Mesenchymal stem cell (in vitro differentiated cells and primary cell): ENCODE results near the gene TRIO.

Source experiments
- DNase-seq: peaks from one replicate; pipeline ENCODE4 v3.0.0-alpha.2; 2013
- H2AFZ ChIP-seq: one replicate; pipeline ENCODE4 v1.6.1; 2013; ENCODE audit warnings: low read depth, mild to moderate bottlenecking, control low read depth, inconsistent platforms, low read length, moderate library complexity
- H2AK5ac ChIP-seq: 2 replicates; pipeline ENCODE4 v1.6.1; 2013; ENCODE audit warnings: low read length, moderate library complexity, mild to moderate bottlenecking, inconsistent platforms; ENCODE audit not compliant: severe bottlenecking
- H2BK120ac ChIP-seq: one replicate; pipeline ENCODE4 v1.6.1; 2013; ENCODE audit warnings: low read depth, mild to moderate bottlenecking, inconsistent platforms, low read length, moderate library complexity
- H2BK12ac ChIP-seq, 2 experiments: one replicate each; pipeline ENCODE4 v1.6.1; 2013; ENCODE audit warnings: inconsistent platforms in 2 of 2, low read length in 2 of 2, mild to moderate bottlenecking in 2 of 2, moderate library complexity in 2 of 2, control low read depth in 1 of 2
- H2BK15ac ChIP-seq: one replicate; pipeline ENCODE4 v1.6.1; 2013; ENCODE audit warnings: mild to moderate bottlenecking, low read depth, inconsistent platforms; ENCODE audit not compliant: poor library complexity, severe bottlenecking
- H2BK5ac ChIP-seq: 2 replicates; pipeline ENCODE4 v1.6.1; 2013; ENCODE audit warnings: low read depth, mild to moderate bottlenecking, low read length, control low read depth, inconsistent platforms; ENCODE audit not compliant: poor library complexity, severe bottlenecking
- H3K14ac ChIP-seq, 2 experiments: one replicate each; pipeline ENCODE4 v1.6.1; 2013; ENCODE audit warnings: inconsistent platforms in 2 of 2, low read length in 2 of 2, control low read depth in 1 of 2, mild to moderate bottlenecking in 1 of 2, moderate library complexity in 1 of 2
- H3K18ac ChIP-seq, 2 experiments: one replicate each; pipeline ENCODE4 v1.6.1; 2013; ENCODE audit warnings: inconsistent platforms in 2 of 2, low read length in 2 of 2, control low read depth in 1 of 2, low read depth in 1 of 2, mild to moderate bottlenecking in 1 of 2
- H3K23ac ChIP-seq, 2 experiments: one replicate each; pipeline ENCODE4 v1.6.1; 2013; ENCODE audit warnings: inconsistent platforms in 2 of 2, low read length in 2 of 2, mild to moderate bottlenecking in 2 of 2, moderate library complexity in 2 of 2, control low read depth in 1 of 2
- H3K27ac ChIP-seq: 2 replicates; pipeline ENCODE4 v1.5.1; 2013; ENCODE audit warnings: mild to moderate bottlenecking, moderate library complexity, low read length, control low read depth, inconsistent platforms; ENCODE audit not compliant: poor library complexity, severe bottlenecking
- H3K27me3 ChIP-seq, 2 experiments: 2 replicates each; pipeline versions ENCODE4 v1.6.1 to v1.7.0; 2013; ENCODE audit warnings: low read length in 2 of 2, mild to moderate bottlenecking in 2 of 2, moderate library complexity in 2 of 2, control low read depth in 1 of 2, inconsistent platforms in 1 of 2; ENCODE audit not compliant: control insufficient read depth in 1 of 2, insufficient read depth in 1 of 2
- H3K36me3 ChIP-seq, 2 experiments: 2 replicates each; pipeline versions ENCODE4 v1.6.1 to v1.7.0; 2013; ENCODE audit warnings: low read length in 2 of 2, control low read depth in 1 of 2, inconsistent platforms in 1 of 2, low read depth in 1 of 2, mild to moderate bottlenecking in 1 of 2; ENCODE audit not compliant: insufficient read depth in 2 of 2, control insufficient read depth in 1 of 2
- H3K4ac ChIP-seq, 2 experiments: one replicate each; pipeline ENCODE4 v1.6.1; 2013; ENCODE audit warnings: inconsistent platforms in 2 of 2, low read length in 2 of 2, mild to moderate bottlenecking in 2 of 2, moderate library complexity in 2 of 2, control low read depth in 1 of 2, low read depth in 1 of 2
- H3K4me1 ChIP-seq: 2 replicates; pipeline ENCODE4 v1.6.1; 2013; ENCODE audit warnings: low read depth, low read length, control low read depth; ENCODE audit not compliant: control insufficient read depth, insufficient read depth
- H3K4me2 ChIP-seq: 2 replicates; pipeline ENCODE4 v1.6.1; 2013; ENCODE audit warnings: low read length, mild to moderate bottlenecking, inconsistent platforms; ENCODE audit not compliant: poor library complexity, severe bottlenecking
- H3K4me3 ChIP-seq, 2 experiments: 2 replicates each; pipeline versions ENCODE4 v1.5.1 to v1.7.0; 2013; ENCODE audit warnings: low read length in 2 of 2, mild to moderate bottlenecking in 2 of 2, control low read depth in 1 of 2, low read depth in 1 of 2; ENCODE audit not compliant: insufficient read depth in 1 of 2
- H3K79me1 ChIP-seq: replicated peaks from 2 replicates; pipeline ENCODE4 v1.6.1; 2013; ENCODE audit warnings: mild to moderate bottlenecking, control low read depth, low read length, inconsistent platforms; ENCODE audit not compliant: poor library complexity, severe bottlenecking
- H3K9ac ChIP-seq: 2 replicates; pipeline ENCODE4 v1.7.0; 2013; ENCODE audit warnings: mild to moderate bottlenecking, low read length, moderate library complexity
- H3K9me3 ChIP-seq: 2 replicates; pipeline ENCODE4 v1.7.0; 2013; ENCODE audit warnings: mild to moderate bottlenecking, low read length; ENCODE audit not compliant: control insufficient read depth
- H4K8ac ChIP-seq: one replicate; pipeline ENCODE4 v1.6.1; 2013; ENCODE audit warnings: inconsistent platforms, mild to moderate bottlenecking, low read length, moderate library complexity
- H4K91ac ChIP-seq: one replicate; pipeline ENCODE4 v1.6.1; 2013; ENCODE audit warnings: mild to moderate bottlenecking, low read length, inconsistent platforms
- WGBS: methylation state at CpG from one replicate; pipeline ENCODE4 v1.1.7; 2013; ENCODE audit warnings: mixed read lengths; 5-methylcytosine and 5-hydroxymethylcytosine counted together

Gene TRIO

GRCh38 chr5:14101922-14102321 is 41.2 kb upstream of the TRIO start:
- H3K9me3 ChIP-seq: peaks cover 5% of the 10 kb centered on the region
- WGBS: 49% methylated on average over 2 of the region's 2 CpGs
- no peak overlapping the region for H4K91ac ChIP-seq

DNA sequence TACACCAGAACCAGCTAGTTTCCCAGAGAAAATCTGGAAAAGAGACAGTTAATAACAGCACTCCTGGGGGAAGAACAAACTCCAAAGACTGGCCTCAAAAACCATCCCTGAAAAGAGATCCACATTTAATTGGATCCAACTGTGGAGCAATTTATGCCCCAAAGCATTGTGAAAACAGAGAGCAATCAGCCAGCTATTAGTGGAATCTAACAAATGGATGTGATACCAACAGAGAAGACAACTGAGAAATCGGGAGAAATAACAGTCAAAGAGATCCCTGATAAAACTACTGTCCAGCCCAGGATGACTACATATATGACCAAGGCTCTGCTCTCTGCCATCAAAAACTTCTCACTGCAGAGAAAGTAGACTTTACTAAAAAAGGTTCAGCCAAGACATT is 40.5 kb upstream of the TRIO start:
- Histone ChIP-seq H3K79me1 (no peaks in the 10 kb centered on the region), H2BK5ac (no peak overlapping the region), H3K4me1 (peaks cover 4% of the 10 kb centered on the region), H2BK12ac (no peak overlapping the region), H3K9me3 (peaks cover 5% of the 10 kb centered on the region), H3K4me2 (no peak overlapping the region), H3K4me3 (peak overlapping the region in 1 of 2 experiments; percentile 11), H3K9ac (peak overlapping the region; percentile 72), H3K14ac (peak overlapping the region in 1 of 2 experiments; percentile 36), H2BK15ac (no peak overlapping the region), H3K18ac (no peak overlapping the region), H4K8ac (no peak overlapping the region), H2BK120ac (no peak overlapping the region), H2AFZ (no peak overlapping the region), H2AK5ac (peak overlapping the region; percentile 16), H3K23ac (no peak overlapping the region), H3K4ac (no peak overlapping the region), H3K36me3 (no peaks in the 10 kb centered on the region), H3K27me3 (no peaks in the 10 kb centered on the region), H3K27ac (no peak overlapping the region), H4K91ac (no peak overlapping the region)
- 100% methylated on average over 1 of the region's 1 CpG for WGBS
- no peak for DNase-seq

More at GRCh38 chr5:14101922-14102321, 41.2 kb upstream of the TRIO start:
- no peaks in the 10 kb centered on the region for H3K27me3 ChIP-seq
- H3K4me3 ChIP-seq: peak overlapping the region in 1 of 2 experiments; percentile 10
- no peak for DNase-seq
- H2AK5ac ChIP-seq: peak overlapping the region; percentile 8
- no peak overlapping the region for H2BK12ac ChIP-seq
- H3K79me1 ChIP-seq: no peaks in the 10 kb centered on the region
- peaks cover 4% of the 10 kb centered on the region for H3K4me1 ChIP-seq
- H3K9ac ChIP-seq: peak overlapping the region; percentile 72
- no peak overlapping the region for H4K8ac ChIP-seq
- H3K14ac ChIP-seq: no peak overlapping the region
- no peak overlapping the region for H3K27ac ChIP-seq
- H2BK120ac ChIP-seq: no peak overlapping the region
- no peak overlapping the region for H3K23ac ChIP-seq
- no peak overlapping the region for H3K4ac ChIP-seq
- no peaks in the 10 kb centered on the region for H3K36me3 ChIP-seq
- H2BK5ac ChIP-seq: no peak overlapping the region
- no peak overlapping the region for H3K18ac ChIP-seq
- no peak overlapping the region for H2AFZ ChIP-seq
- no peak overlapping the region for H3K4me2 ChIP-seq
- H2BK15ac ChIP-seq: no peak overlapping the region

DNA sequence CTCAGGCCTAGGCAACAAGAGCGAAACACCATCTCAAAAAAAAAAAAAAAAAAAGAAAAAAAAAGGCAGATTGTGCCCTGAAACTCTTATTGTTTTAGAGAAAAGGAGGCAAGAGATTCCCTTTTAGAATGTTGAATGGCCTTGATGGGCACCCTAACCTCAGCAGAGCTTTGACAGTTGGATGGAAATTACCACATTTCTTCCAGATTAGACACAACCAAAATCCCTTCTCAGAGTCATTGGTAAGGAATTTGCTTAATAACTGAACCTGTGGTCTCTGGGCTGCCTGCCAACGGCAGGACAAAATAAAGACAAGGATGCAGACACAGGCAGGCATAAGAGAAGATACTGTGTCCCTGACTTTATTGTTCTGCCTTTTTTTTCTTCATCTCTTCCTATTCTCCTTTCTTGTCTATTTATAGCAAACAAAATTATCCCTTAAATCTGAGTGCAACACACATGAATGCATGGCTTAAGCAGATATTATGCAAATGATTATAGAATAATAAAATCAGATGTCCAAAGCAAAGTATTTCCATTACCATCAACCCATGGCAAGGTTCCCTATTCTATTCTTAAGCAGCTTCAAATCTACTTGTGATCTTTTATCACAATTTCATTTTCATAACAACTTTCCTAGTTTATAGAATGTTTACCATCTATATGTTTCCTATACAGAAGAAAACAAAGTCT is 37.3 kb upstream of the TRIO start:
- peaks cover 3% of the 10 kb centered on the region for H3K79me1 ChIP-seq
- peak overlapping the region; percentile 65 for H3K27ac ChIP-seq
- no peak overlapping the region for H3K18ac ChIP-seq
- H3K27me3 ChIP-seq: no peaks in the 10 kb centered on the region
- no peak overlapping the region for H2AK5ac ChIP-seq
- no peak overlapping the region for H3K4me3 ChIP-seq
- H4K91ac ChIP-seq: no peak overlapping the region
- H2BK120ac ChIP-seq: no peak overlapping the region
- H3K9ac ChIP-seq: peak overlapping the region; percentile 33
- no peak overlapping the region for H2BK15ac ChIP-seq
- DNase-seq: peak; percentile 85
- no peak overlapping the region for H2AFZ ChIP-seq
- WGBS: 0% methylated on average over 1 of the region's 2 CpGs
- no peak overlapping the region for H4K8ac ChIP-seq
- peaks cover 4% of the 10 kb centered on the region for H3K4me1 ChIP-seq
- no peak overlapping the region for H3K23ac ChIP-seq
- no peak overlapping the region for H3K4ac ChIP-seq
- H3K36me3 ChIP-seq: no peaks in the 10 kb centered on the region
- H3K14ac ChIP-seq: no peak overlapping the region
- H2BK5ac ChIP-seq: no peak overlapping the region
- H3K4me2 ChIP-seq: no peak overlapping the region
- no peak overlapping the region for H2BK12ac ChIP-seq
- H3K9me3 ChIP-seq: peaks cover 5% of the 10 kb centered on the region

DNA sequence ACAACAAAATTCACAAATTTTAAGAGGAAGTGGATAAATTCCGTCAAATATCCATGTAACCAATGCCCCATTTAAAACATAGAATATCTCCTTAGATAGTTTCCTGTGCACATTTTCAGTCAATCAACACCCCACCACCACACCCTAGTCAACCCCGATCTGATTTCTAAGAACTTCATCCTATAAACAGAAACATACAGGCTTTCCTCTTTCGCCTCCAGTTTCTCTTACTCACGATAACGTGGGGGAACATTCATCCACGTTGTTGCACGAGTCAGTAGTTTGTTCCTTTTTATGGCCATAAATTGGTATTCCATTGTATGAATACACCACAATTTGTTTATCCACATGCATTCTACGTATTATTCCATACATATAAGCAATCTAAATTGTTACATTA is 35.6 kb upstream of the TRIO start:
- Histone ChIP-seq H3K27ac (no peak overlapping the region), H3K36me3 (no peaks in the 10 kb centered on the region), H3K14ac (no peak overlapping the region), H3K4me2 (no peak overlapping the region), H3K23ac (no peak overlapping the region), H3K27me3 (no peaks in the 10 kb centered on the region), H2BK12ac (no peak overlapping the region), H4K8ac (no peak overlapping the region), H3K79me1 (peaks cover 3% of the 10 kb centered on the region), H2BK120ac (no peak overlapping the region), H3K9ac (peak overlapping the region; percentile 92), H3K9me3 (peaks cover 19% of the 10 kb centered on the region), H2AK5ac (peak overlapping the region; percentile 53), H3K18ac (no peak overlapping the region), H2BK15ac (no peak overlapping the region), H3K4ac (no peak overlapping the region), H2BK5ac (no peak overlapping the region), H2AFZ (no peak overlapping the region), H3K4me1 (peaks cover 6% of the 10 kb centered on the region), H3K4me3 (peak overlapping the region in 1 of 2 experiments; percentile 67), H4K91ac (no peak overlapping the region)
- WGBS: 76% methylated on average over 7 of the region's 8 CpGs
- no peak for DNase-seq
